SK-N-SH (cell line): ENCODE results near the gene RIN3.

Experiments
- EZH2phosphoT487 ChIP-seq: fragments of 200-600 bp; sonication (generic); IDR thresholded peaks from 2 replicates; pipeline ENCODE4 v1.6.1; 2017; ENCODE audit warnings: low read depth, mixed run types, mild to moderate bottlenecking, antibody characterized with exemption, moderate library complexity, borderline replicate concordance
- FOXM1 ChIP-seq: IDR thresholded peaks from 2 replicates; pipeline ENCODE4 v1.4.0; 2012; ENCODE audit warnings: low read depth, mild to moderate bottlenecking
- JUND ChIP-seq: IDR thresholded peaks from 2 replicates; pipeline ENCODE4 v1.4.0; 2012
- RFX5 ChIP-seq: IDR thresholded peaks from 2 replicates; pipeline ENCODE4 v1.6.1; 2012; ENCODE audit warnings: mild to moderate bottlenecking, improper control_type of control experiment, low read length
- YY1 ChIP-seq: IDR thresholded peaks from 2 replicates; pipeline ENCODE4 v1.4.0; 2012; ENCODE audit warnings: low read depth, mild to moderate bottlenecking
- TF ChIP-seq, protein P1 (sequence below): IDR thresholded peaks from 2 replicates; pipeline ENCODE4 v1.6.1; 2012; ENCODE audit warnings: mild to moderate bottlenecking, low read depth, low read length, moderate library complexity
- TF ChIP-seq, protein P2 (sequence below): IDR thresholded peaks from 2 replicates; pipeline ENCODE4 v1.4.0; 2012; ENCODE audit warnings: low read depth, borderline replicate concordance
- TF ChIP-seq, protein P3 (sequence below): IDR thresholded peaks from 2 replicates; pipeline ENCODE4; 2012
- TF ChIP-seq, protein P4 (sequence below): fragments of 200-600 bp; sonication (generic); IDR thresholded peaks from 2 replicates; pipeline ENCODE4 v1.6.1; 2017; ENCODE audit warnings: antibody characterized with exemption, mild to moderate bottlenecking, moderate library complexity

DNA sequence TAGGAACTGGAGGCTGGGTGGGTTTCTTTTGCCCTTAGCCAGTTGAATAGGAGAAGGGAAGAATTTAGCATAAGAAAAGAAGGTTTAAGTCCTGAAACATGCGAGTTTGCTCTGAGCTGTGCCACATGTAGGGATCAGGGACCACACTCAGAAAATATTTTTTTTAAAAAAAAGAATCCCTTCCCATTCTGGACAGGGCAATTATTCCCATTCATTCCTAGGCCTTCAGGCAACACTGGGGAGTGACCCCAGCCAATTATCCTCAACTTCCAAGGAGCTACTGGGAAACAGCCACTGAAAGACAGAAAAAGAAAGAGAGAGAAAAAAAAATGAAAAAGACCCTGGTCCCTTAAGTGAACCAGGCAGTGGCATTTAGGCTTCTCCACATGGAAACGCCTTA is 115.1 kb downstream of the RIN3 start:
- TF ChIP-seq EZH2phosphoT487, result no peak
- TF ChIP-seq, protein P1, sequence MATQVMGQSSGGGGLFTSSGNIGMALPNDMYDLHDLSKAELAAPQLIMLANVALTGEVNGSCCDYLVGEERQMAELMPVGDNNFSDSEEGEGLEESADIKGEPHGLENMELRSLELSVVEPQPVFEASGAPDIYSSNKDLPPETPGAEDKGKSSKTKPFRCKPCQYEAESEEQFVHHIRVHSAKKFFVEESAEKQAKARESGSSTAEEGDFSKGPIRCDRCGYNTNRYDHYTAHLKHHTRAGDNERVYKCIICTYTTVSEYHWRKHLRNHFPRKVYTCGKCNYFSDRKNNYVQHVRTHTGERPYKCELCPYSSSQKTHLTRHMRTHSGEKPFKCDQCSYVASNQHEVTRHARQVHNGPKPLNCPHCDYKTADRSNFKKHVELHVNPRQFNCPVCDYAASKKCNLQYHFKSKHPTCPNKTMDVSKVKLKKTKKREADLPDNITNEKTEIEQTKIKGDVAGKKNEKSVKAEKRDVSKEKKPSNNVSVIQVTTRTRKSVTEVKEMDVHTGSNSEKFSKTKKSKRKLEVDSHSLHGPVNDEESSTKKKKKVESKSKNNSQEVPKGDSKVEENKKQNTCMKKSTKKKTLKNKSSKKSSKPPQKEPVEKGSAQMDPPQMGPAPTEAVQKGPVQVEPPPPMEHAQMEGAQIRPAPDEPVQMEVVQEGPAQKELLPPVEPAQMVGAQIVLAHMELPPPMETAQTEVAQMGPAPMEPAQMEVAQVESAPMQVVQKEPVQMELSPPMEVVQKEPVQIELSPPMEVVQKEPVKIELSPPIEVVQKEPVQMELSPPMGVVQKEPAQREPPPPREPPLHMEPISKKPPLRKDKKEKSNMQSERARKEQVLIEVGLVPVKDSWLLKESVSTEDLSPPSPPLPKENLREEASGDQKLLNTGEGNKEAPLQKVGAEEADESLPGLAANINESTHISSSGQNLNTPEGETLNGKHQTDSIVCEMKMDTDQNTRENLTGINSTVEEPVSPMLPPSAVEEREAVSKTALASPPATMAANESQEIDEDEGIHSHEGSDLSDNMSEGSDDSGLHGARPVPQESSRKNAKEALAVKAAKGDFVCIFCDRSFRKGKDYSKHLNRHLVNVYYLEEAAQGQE, result no peak
- TF ChIP-seq, protein P2, sequence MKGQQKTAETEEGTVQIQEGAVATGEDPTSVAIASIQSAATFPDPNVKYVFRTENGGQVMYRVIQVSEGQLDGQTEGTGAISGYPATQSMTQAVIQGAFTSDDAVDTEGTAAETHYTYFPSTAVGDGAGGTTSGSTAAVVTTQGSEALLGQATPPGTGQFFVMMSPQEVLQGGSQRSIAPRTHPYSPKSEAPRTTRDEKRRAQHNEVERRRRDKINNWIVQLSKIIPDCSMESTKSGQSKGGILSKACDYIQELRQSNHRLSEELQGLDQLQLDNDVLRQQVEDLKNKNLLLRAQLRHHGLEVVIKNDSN, result no peak
- TF ChIP-seq, protein P3, sequence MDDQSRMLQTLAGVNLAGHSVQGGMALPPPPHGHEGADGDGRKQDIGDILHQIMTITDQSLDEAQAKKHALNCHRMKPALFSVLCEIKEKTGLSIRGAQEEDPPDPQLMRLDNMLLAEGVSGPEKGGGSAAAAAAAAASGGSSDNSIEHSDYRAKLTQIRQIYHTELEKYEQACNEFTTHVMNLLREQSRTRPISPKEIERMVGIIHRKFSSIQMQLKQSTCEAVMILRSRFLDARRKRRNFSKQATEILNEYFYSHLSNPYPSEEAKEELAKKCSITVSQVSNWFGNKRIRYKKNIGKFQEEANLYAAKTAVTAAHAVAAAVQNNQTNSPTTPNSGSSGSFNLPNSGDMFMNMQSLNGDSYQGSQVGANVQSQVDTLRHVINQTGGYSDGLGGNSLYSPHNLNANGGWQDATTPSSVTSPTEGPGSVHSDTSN, result no peak
- TF ChIP-seq RFX5, result no peak
- TF ChIP-seq, protein P4, sequence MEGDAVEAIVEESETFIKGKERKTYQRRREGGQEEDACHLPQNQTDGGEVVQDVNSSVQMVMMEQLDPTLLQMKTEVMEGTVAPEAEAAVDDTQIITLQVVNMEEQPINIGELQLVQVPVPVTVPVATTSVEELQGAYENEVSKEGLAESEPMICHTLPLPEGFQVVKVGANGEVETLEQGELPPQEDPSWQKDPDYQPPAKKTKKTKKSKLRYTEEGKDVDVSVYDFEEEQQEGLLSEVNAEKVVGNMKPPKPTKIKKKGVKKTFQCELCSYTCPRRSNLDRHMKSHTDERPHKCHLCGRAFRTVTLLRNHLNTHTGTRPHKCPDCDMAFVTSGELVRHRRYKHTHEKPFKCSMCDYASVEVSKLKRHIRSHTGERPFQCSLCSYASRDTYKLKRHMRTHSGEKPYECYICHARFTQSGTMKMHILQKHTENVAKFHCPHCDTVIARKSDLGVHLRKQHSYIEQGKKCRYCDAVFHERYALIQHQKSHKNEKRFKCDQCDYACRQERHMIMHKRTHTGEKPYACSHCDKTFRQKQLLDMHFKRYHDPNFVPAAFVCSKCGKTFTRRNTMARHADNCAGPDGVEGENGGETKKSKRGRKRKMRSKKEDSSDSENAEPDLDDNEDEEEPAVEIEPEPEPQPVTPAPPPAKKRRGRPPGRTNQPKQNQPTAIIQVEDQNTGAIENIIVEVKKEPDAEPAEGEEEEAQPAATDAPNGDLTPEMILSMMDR, result no peak
- no peak for TF ChIP-seq FOXM1
- TF ChIP-seq JUND, result no peak
- no peak for TF ChIP-seq YY1
